HepG2 (cell line): ENCODE data around the gene HDGFL2. TPM values are rescaled to one million over a fixed set of nuclear protein-coding genes. Genes with fewer than 3 reads are reported as not detected.

Source experiments
- ATAC-seq: fragments of 200-7000 bp; cut with Tn5 transposase; 3 replicates; pipeline ENCODE4 v1.9.1; 2020; ENCODE audit warnings: mild to moderate bottlenecking, moderate library complexity
- BruUV-seq: library from RNA; stranded (reverse); fragments of 400-500 nt; replicated peaks from 2 replicates; lab custom pipeline; 2021; lab: Mats Ljungman, UMichigan
- CTCF ChIA-PET: fragments of 300-600 bp; formaldehyde crosslinking; extraction: SDS; loops from one replicate; lab custom pipeline; 2021; ENCODE audit warnings: low total read pairs, inconsistent platforms, low intra/inter-chr PET ratio; lab: Yijun Ruan, JAX
- POLR2A ChIA-PET: fragments of 350-600 bp; sonication (Branson Sonifier 250); formaldehyde crosslinking; loops from one replicate; lab custom pipeline; 2020; ENCODE audit warnings: antibody characterized with exemption, inconsistent platforms; lab: Yijun Ruan, JAX
- DNase-seq: peaks from one replicate; pipeline ENCODE4 v3.0.0-alpha.2; 2015; ENCODE audit warnings: low spot score
- FAIRE-seq: peaks from 3 replicates; lab custom pipeline; 2011; peaks lifted over from hg19 to GRCh38; lab: Jason Lieb, UNC
- H2AFZ ChIP-seq: one replicate; pipeline ENCODE4 v1.6.1; 2011; ENCODE audit warnings: low read length, inconsistent platforms
- H3K27ac ChIP-seq: fragments of 300-600 bp; 3 replicates; pipeline ENCODE4 v1.8.0; 2011; ENCODE audit warnings: mixed run types, mild to moderate bottlenecking, mixed read lengths, low read length, inconsistent platforms; ENCODE audit not compliant: insufficient read depth; ENCODE audit errors: extremely low read length
- H3K27me3 ChIP-seq, 2 experiments: fragments of 200-600 bp in 1 of 2; 2 replicates in 1 of 2; 3 replicates in 1 of 2; pipeline versions ENCODE4 v1.6.0 to v1.8.0; 2011; ENCODE audit warnings: low read length in 2 of 2, mild to moderate bottlenecking in 2 of 2, moderate library complexity in 2 of 2, inconsistent platforms in 1 of 2; ENCODE audit not compliant: insufficient read depth in 2 of 2, control insufficient read depth in 1 of 2
- H3K36me3 ChIP-seq, 2 experiments: fragments of 200-600 bp in 1 of 2; replicated peaks in 1 of 2; 2 replicates in 1 of 2; 3 replicates in 1 of 2; pipeline versions ENCODE4 v1.5.1 to v1.8.0; 2011; ENCODE audit warnings: low read length in 2 of 2, inconsistent platforms in 1 of 2; ENCODE audit not compliant: insufficient read depth in 2 of 2, control insufficient read depth in 1 of 2
- H3K4me1 ChIP-seq: 2 replicates; pipeline ENCODE4 v1.5.1; 2012; ENCODE audit warnings: low read length, inconsistent platforms; ENCODE audit not compliant: insufficient read depth
- H3K4me2 ChIP-seq: 2 replicates; pipeline ENCODE4 v1.6.0; 2011; ENCODE audit warnings: low read depth, low read length, inconsistent platforms
- H3K4me3 ChIP-seq, 3 experiments: fragments of 200-600 bp in 1 of 3; sonication (generic), shearing (Covaris generic) in 1 of 3; replicated peaks in 1 of 3; 2 replicates each; pipeline ENCODE4 v1.5.1; 2011 to 2016; ENCODE audit warnings: low read length in 3 of 3, inconsistent platforms in 2 of 3, low read depth in 2 of 3, mild to moderate bottlenecking in 2 of 3, control low read depth in 1 of 3, mixed read lengths in 1 of 3; ENCODE audit not compliant: insufficient read depth in 1 of 3
- H3K79me2 ChIP-seq: one replicate; pipeline ENCODE4 v1.6.1; 2011; ENCODE audit warnings: low read length, inconsistent platforms; ENCODE audit not compliant: insufficient read depth
- H3K9ac ChIP-seq: 2 replicates; pipeline ENCODE4 v1.6.0; 2011; ENCODE audit warnings: mild to moderate bottlenecking, low read depth, low read length, inconsistent platforms; ENCODE audit not compliant: insufficient read depth
- H3K9me3 ChIP-seq: 2 replicates; pipeline ENCODE4 v1.5.1; 2012; ENCODE audit warnings: mild to moderate bottlenecking, low read length
- H4K20me1 ChIP-seq: 2 replicates; pipeline ENCODE4 v1.6.0; 2011; ENCODE audit warnings: inconsistent platforms, mild to moderate bottlenecking, low read length, moderate library complexity; ENCODE audit not compliant: insufficient read depth
- ARNT ChIP-seq: fragments of 450-650 bp; IDR thresholded peaks from 2 replicates; pipeline ENCODE4 v1.6.1; 2017
- CBX5 ChIP-seq: sonication (generic); formaldehyde crosslinking; IDR thresholded peaks from 2 replicates; pipeline ENCODE4 v1.4.0; 2020; ENCODE audit warnings: missing genetic modification reagents, borderline replicate concordance
- FOXC1 ChIP-seq: sonication (generic); formaldehyde crosslinking; IDR thresholded peaks from 2 replicates; pipeline ENCODE4 v1.8.0; 2022; ENCODE audit warnings: mild to moderate bottlenecking, missing genetic modification reagents, borderline replicate concordance
- MAX ChIP-seq: IDR thresholded peaks from 2 replicates; pipeline ENCODE4 v1.6.1; 2012; ENCODE audit warnings: inconsistent platforms
- SP4 ChIP-seq: sonication (generic); formaldehyde crosslinking; IDR thresholded peaks from 2 replicates; pipeline ENCODE4 v1.8.1; 2023; ENCODE audit warnings: mild to moderate bottlenecking, missing genetic modification reagents
- SRSF9 ChIP-seq: fragments of 200-400 bp; formaldehyde crosslinking; IDR thresholded peaks from 2 replicates; pipeline ENCODE4 v1.6.1; 2018; ENCODE audit warnings: borderline replicate concordance, mild to moderate bottlenecking, low read depth, low read length; ENCODE audit not compliant: insufficient read depth, poor library complexity, severe bottlenecking
- SRY ChIP-seq: sonication (generic); formaldehyde crosslinking; IDR thresholded peaks from 2 replicates; pipeline ENCODE4 v1.8.0; 2022; ENCODE audit warnings: mild to moderate bottlenecking, missing genetic modification reagents
- ZFAT ChIP-seq: sonication (generic); formaldehyde crosslinking; conservative IDR thresholded peaks from 2 replicates; pipeline ENCODE4 v1.8.1; 2023; ENCODE audit warnings: missing genetic modification reagents, inconsistent platforms
- ZFYVE20 ChIP-seq: sonication (generic); formaldehyde crosslinking; IDR thresholded peaks from 2 replicates; pipeline ENCODE4 v1.8.0; 2023; ENCODE audit warnings: low read depth, mild to moderate bottlenecking, moderate library complexity, missing genetic modification reagents, borderline replicate concordance
- ZNF296 ChIP-seq: sonication (generic); formaldehyde crosslinking; conservative IDR thresholded peaks from 2 replicates; pipeline ENCODE4 v1.5.0; 2020; ENCODE audit warnings: mild to moderate bottlenecking, missing genetic modification reagents
- ZNF615 ChIP-seq: sonication (generic); formaldehyde crosslinking; IDR thresholded peaks from 2 replicates; pipeline ENCODE4 v1.5.0; 2020; ENCODE audit warnings: mild to moderate bottlenecking, missing genetic modification reagents, borderline replicate concordance
- WGBS: methylation state at CpG from one replicate; pipeline ENCODE4 v1.1.6; 2017; ENCODE audit warnings: low lambda C conversion rate; 5-methylcytosine and 5-hydroxymethylcytosine counted together
- in situ Hi-C: cut with HindIII; loops from 2 replicates; pipeline ENCODE4 v1.10.0; 2017; ENCODE audit warnings: low pct_unique_long_range_greater_than_20kb; ENCODE audit not compliant: extremely low pct_ligation_motif_present
- intact Hi-C: fragments of 100-400 bp; cut with micrococcal nuclease; formaldehyde crosslinking; loops from one replicate; pipeline ENCODE4 v1.10.0; 2022; ENCODE audit not compliant: unreplicated experiment
- polyA plus RNA-seq, 8 experiments: library from polyadenylated mRNA; depleted of rRNA in 3 of 8; stranded (reverse) in 7 of 8; unstranded in 1 of 8; fragments of >200 nt; fragmentation: Illumina TruSeq in 4 of 8; extraction: Trizol in 4 of 8; gene quantifications; 2 replicates each; pipeline versions ENCODE4 v1.2.1 to v1.2.3, GENCODE V29; 2011 to 2016; ENCODE audit warnings: low read depth in 4 of 8, missing spikeins in 1 of 8, mixed read lengths in 1 of 8; ENCODE audit not compliant: insufficient read depth in 1 of 8
- total RNA-seq, 5 experiments: library from RNA; depleted of rRNA; stranded (reverse); fragments of >200 nt; fragmentation: Illumina TruSeq; extraction: Trizol; gene quantifications; 2 replicates each; pipeline ENCODE4 v1.2.3, GENCODE V29; 2016; ENCODE audit warnings: low read depth in 1 of 5
- TF ChIP-seq, protein P1 (sequence below): sonication (generic); formaldehyde crosslinking; conservative IDR thresholded peaks from 2 replicates; pipeline ENCODE4 v1.4.0; 2020; ENCODE audit warnings: mild to moderate bottlenecking, missing genetic modification reagents, moderate library complexity

Gene HDGFL2
- total and polyA plus RNA-seq, 2 of the 13 experiments (the other 11 are each of a cell fraction or from before 2014, with no cell fraction given), result 20.0 to 51.1 TPM

GRCh38 chr19:4432918-4433506 lies 39.1 kb upstream of the HDGFL2 start:
- ATAC-seq (no peak), DNase-seq (no peak), FAIRE-seq (no peak)
- Histone ChIP-seq H3K9ac (no peak overlapping the region), H3K27ac (no peak overlapping the region), H3K36me3 (peaks cover 25 to 78% of the 10 kb centered on the region in 2 experiments), H3K4me3 (no peak overlapping the region), H3K79me2 (no peaks in the 10 kb centered on the region), H3K27me3 (no peaks in the 10 kb centered on the region), H3K4me1 (no peaks in the 10 kb centered on the region), H3K9me3 (no peaks in the 10 kb centered on the region), H4K20me1 (no peaks in the 10 kb centered on the region), H3K4me2 (no peak overlapping the region), H2AFZ (no peak overlapping the region)
- WGBS, result 85% methylated on average over 8 of the region's 28 CpGs
- in situ Hi-C loops (no loop called here), intact Hi-C loops (no loop called here)
- TF ChIP-seq ARNT, result no peak
- no peak for TF ChIP-seq ZNF296 (CRISPR knock-in tag)
- TF ChIP-seq SRSF9, result no peak
- TF ChIP-seq SP4 (CRISPR knock-in tag), result no peak
- no peak for TF ChIP-seq ZFAT
- no peak for TF ChIP-seq CBX5 (CRISPR knock-in tag)
- TF ChIP-seq FOXC1, result no peak
- TF ChIP-seq SRY, result no peak
- no peak for TF ChIP-seq ZNF615
- no peak for TF ChIP-seq ZFYVE20
- TF ChIP-seq, protein P1, sequence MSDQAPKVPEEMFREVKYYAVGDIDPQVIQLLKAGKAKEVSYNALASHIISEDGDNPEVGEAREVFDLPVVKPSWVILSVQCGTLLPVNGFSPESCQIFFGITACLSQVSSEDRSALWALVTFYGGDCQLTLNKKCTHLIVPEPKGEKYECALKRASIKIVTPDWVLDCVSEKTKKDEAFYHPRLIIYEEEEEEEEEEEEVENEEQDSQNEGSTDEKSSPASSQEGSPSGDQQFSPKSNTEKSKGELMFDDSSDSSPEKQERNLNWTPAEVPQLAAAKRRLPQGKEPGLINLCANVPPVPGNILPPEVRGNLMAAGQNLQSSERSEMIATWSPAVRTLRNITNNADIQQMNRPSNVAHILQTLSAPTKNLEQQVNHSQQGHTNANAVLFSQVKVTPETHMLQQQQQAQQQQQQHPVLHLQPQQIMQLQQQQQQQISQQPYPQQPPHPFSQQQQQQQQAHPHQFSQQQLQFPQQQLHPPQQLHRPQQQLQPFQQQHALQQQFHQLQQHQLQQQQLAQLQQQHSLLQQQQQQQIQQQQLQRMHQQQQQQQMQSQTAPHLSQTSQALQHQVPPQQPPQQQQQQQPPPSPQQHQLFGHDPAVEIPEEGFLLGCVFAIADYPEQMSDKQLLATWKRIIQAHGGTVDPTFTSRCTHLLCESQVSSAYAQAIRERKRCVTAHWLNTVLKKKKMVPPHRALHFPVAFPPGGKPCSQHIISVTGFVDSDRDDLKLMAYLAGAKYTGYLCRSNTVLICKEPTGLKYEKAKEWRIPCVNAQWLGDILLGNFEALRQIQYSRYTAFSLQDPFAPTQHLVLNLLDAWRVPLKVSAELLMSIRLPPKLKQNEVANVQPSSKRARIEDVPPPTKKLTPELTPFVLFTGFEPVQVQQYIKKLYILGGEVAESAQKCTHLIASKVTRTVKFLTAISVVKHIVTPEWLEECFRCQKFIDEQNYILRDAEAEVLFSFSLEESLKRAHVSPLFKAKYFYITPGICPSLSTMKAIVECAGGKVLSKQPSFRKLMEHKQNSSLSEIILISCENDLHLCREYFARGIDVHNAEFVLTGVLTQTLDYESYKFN (CRISPR knock-in tag), result no peak
- no peak for TF ChIP-seq MAX
- BruUV-seq, result no TSS peak
- POLR2A ChIA-PET, result no interaction called here
- CTCF ChIA-PET, result no interaction called here
